ENCODE data around the gene HOXA13.
A peak's percentile ranks its signal among the peaks of the same experiment; 100 is the strongest.

The HOXA13 gene

DNA sequence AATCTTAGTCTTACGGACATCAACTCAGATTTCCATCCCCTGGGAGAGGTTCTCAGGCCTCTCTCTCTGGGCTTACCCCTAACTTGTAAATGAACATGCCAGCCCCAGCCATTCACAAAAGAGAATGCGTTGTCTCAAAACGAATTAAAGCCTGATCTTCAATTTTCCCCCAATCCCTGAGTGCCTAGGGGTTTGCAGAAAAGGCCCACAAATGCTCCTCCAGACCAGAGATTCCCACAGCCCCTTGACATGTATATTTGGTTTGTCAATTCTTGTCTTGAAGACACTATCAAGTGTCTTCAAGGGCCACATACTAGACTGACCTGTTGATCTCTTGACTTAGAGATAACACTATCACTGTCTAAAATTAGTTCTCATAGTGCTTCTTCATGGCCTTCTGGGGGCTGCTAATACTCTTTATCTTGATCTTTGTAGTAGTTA, 11.9 kb upstream of the HOXA13 start:
- H3K4me1 ChIP-seq (ENCODE audit: control extremely low read depth in 1 of 4, control insufficient read depth in 4 of 4, insufficient read depth in 4 of 4, low read length in 3 of 4): peaks cover 0 to 15% (median 12%) of the 10 kb centered on the region in 4 experiments
- 16% methylated on average over 3 of the region's 3 CpGs for WGBS (ENCODE audit: insufficient coverage)
- DNase-seq: no peak
- CTCF ChIA-PET: interaction anchor here (0.6 to 2.8 kb wide), 13 partner anchors 7 to 785 kb away, joined by 3 to 19 read pairs (median 4); no protein-coding TSS in a partner anchor
- peaks cover 17 to 100% (median 66%) of the 10 kb centered on the region in 5 experiments for H3K27me3 ChIP-seq (replicated peaks in 2 of 5; ENCODE audit: control insufficient read depth in 4 of 5, insufficient read depth in 5 of 5, low read length in 4 of 5)
- POLR2A ChIA-PET: no interaction called here
- no peaks in the 10 kb centered on the region for H3K36me3 ChIP-seq (ENCODE audit: control insufficient read depth in 4 of 4, insufficient read depth in 4 of 4, low read length in 3 of 4)
- no peak overlapping the region for H3K27ac ChIP-seq (ENCODE audit: insufficient read depth in 1 of 2, low read depth in 1 of 2, low read length in 2 of 2, poor library complexity in 1 of 2, severe bottlenecking in 2 of 2)
- H3K4me3 ChIP-seq (ENCODE audit: control insufficient read depth in 1 of 7, extremely low read depth in 1 of 7, insufficient read depth in 4 of 7, low read depth in 2 of 7, low read length in 6 of 7): no peak overlapping the region
- H3K9me3 ChIP-seq (ENCODE audit: control extremely low read depth in 1 of 5, control insufficient read depth in 4 of 5, insufficient read depth in 2 of 5, low read depth in 1 of 5, low read length in 4 of 5): no peaks in the 10 kb centered on the region

- Histone ChIP-seq H3K36me3 (ENCODE audit: control insufficient read depth in 4 of 4, insufficient read depth in 4 of 4, low read length in 3 of 4) (no peaks in the 10 kb centered on the region), H3K4me1 (ENCODE audit: control extremely low read depth in 1 of 4, control insufficient read depth in 4 of 4, insufficient read depth in 4 of 4, low read length in 3 of 4) (peaks cover 0 to 15% (median 12%) of the 10 kb centered on the region in 4 experiments), H3K9me3 (ENCODE audit: control extremely low read depth in 1 of 5, control insufficient read depth in 4 of 5, insufficient read depth in 2 of 5, low read depth in 1 of 5, low read length in 4 of 5) (no peaks in the 10 kb centered on the region), H3K4me3 (ENCODE audit: control insufficient read depth in 1 of 7, extremely low read depth in 1 of 7, insufficient read depth in 4 of 7, low read depth in 2 of 7, low read length in 6 of 7) (no peak overlapping the region), H3K27ac (ENCODE audit: insufficient read depth in 1 of 2, low read depth in 1 of 2, low read length in 2 of 2, poor library complexity in 1 of 2, severe bottlenecking in 2 of 2) (no peak overlapping the region), H3K27me3 (replicated peaks in 2 of 5; ENCODE audit: control insufficient read depth in 4 of 5, insufficient read depth in 5 of 5, low read length in 4 of 5) (peaks cover 22 to 100% (median 68%) of the 10 kb centered on the region in 5 experiments)
- 86% methylated on average over 1 of the region's 1 CpG for WGBS (ENCODE audit: insufficient coverage)
- CTCF ChIA-PET: interaction anchor here (0.5 to 2.8 kb wide), 21 partner anchors 8 to 786 kb away, joined by 3 to 19 read pairs (median 3); no protein-coding TSS in a partner anchor
- POLR2A ChIA-PET: interaction anchor here (0.5 kb wide), 1 partner anchor 10 kb away, joined by 3 read pairs; no protein-coding TSS in a partner anchor
- DNase-seq: no peak
Measured at GRCh38 chr7:27211084-27211446, 11.2 kb upstream of the HOXA13 start.

- CTCF ChIA-PET: interaction anchor here (0.5 to 2.8 kb wide), 18 partner anchors 8 to 714 kb away, joined by 3 to 19 read pairs (median 4); no protein-coding TSS in a partner anchor
- no peaks in the 10 kb centered on the region for H3K36me3 ChIP-seq (ENCODE audit: control insufficient read depth in 4 of 4, insufficient read depth in 4 of 4, low read length in 3 of 4)
- no peaks in the 10 kb centered on the region for H3K9me3 ChIP-seq (ENCODE audit: control extremely low read depth in 1 of 5, control insufficient read depth in 4 of 5, insufficient read depth in 2 of 5, low read depth in 1 of 5, low read length in 4 of 5)
- peak in 2 of 3 donors; percentile 64 to 67 for DNase-seq
- WGBS (ENCODE audit: insufficient coverage): 6% methylated on average over 31 of the region's 32 CpGs
- peaks cover 0 to 15% (median 12%) of the 10 kb centered on the region in 4 experiments for H3K4me1 ChIP-seq (ENCODE audit: control extremely low read depth in 1 of 4, control insufficient read depth in 4 of 4, insufficient read depth in 4 of 4, low read length in 3 of 4)
- peaks cover 26 to 100% (median 73%) of the 10 kb centered on the region in 5 experiments for H3K27me3 ChIP-seq (replicated peaks in 2 of 5; ENCODE audit: control insufficient read depth in 4 of 5, insufficient read depth in 5 of 5, low read length in 4 of 5)
- no peak overlapping the region for H3K27ac ChIP-seq (ENCODE audit: insufficient read depth in 1 of 2, low read depth in 1 of 2, low read length in 2 of 2, poor library complexity in 1 of 2, severe bottlenecking in 2 of 2)
- H3K4me3 ChIP-seq (ENCODE audit: control insufficient read depth in 1 of 7, extremely low read depth in 1 of 7, insufficient read depth in 4 of 7, low read depth in 2 of 7, low read length in 6 of 7): peak overlapping the region in 3 of 7 experiments; percentile 27 to 44 (median 44)
- POLR2A ChIA-PET: interaction anchor here (0.5 kb wide), 1 partner anchor 9 kb away, joined by 3 read pairs; no protein-coding TSS in a partner anchor
Measured at GRCh38 chr7:27210441-27211083, 10.7 kb upstream of the HOXA13 start.

GRCh38 chr7:27209933-27210440, 10.1 kb upstream of the HOXA13 start:
- H3K27me3 ChIP-seq (replicated peaks in 2 of 5; ENCODE audit: control insufficient read depth in 4 of 5, insufficient read depth in 5 of 5, low read length in 4 of 5): peaks cover 27 to 100% (median 79%) of the 10 kb centered on the region in 5 experiments

GRCh38 chr7:27208998-27209397, 9.1 kb upstream of the HOXA13 start:
- no peak for DNase-seq
- Histone ChIP-seq H3K4me3 (ENCODE audit: control insufficient read depth in 1 of 7, extremely low read depth in 1 of 7, insufficient read depth in 4 of 7, low read depth in 2 of 7, low read length in 6 of 7) (no peak overlapping the region), H3K36me3 (ENCODE audit: control insufficient read depth in 4 of 4, insufficient read depth in 4 of 4, low read length in 3 of 4) (no peaks in the 10 kb centered on the region), H3K27me3 (replicated peaks in 2 of 5; ENCODE audit: control insufficient read depth in 4 of 5, insufficient read depth in 5 of 5, low read length in 4 of 5) (peaks cover 27 to 100% (median 81%) of the 10 kb centered on the region in 5 experiments), H3K4me1 (ENCODE audit: control extremely low read depth in 1 of 4, control insufficient read depth in 4 of 4, insufficient read depth in 4 of 4, low read length in 3 of 4) (peaks cover 0 to 21% (median 21%) of the 10 kb centered on the region in 4 experiments), H3K27ac (ENCODE audit: insufficient read depth in 1 of 2, low read depth in 1 of 2, low read length in 2 of 2, poor library complexity in 1 of 2, severe bottlenecking in 2 of 2) (no peak overlapping the region), H3K9me3 (ENCODE audit: control extremely low read depth in 1 of 5, control insufficient read depth in 4 of 5, insufficient read depth in 2 of 5, low read depth in 1 of 5, low read length in 4 of 5) (no peaks in the 10 kb centered on the region)
- CTCF ChIA-PET: interaction anchor here (0.6 to 2.4 kb wide), 11 partner anchors 10 to 1614 kb away, joined by 3 to 19 read pairs (median 3); partner anchors contain the start of gene HOXA13
- POLR2A ChIA-PET: no interaction called here
- 80% methylated on average over 4 of the region's 4 CpGs for WGBS (ENCODE audit: insufficient coverage)

More at GRCh38 chr7:27209933-27210440, 10.1 kb upstream of the HOXA13 start:
- Histone ChIP-seq H3K9me3 (ENCODE audit: control extremely low read depth in 1 of 5, control insufficient read depth in 4 of 5, insufficient read depth in 2 of 5, low read depth in 1 of 5, low read length in 4 of 5) (no peaks in the 10 kb centered on the region), H3K4me3 (ENCODE audit: control insufficient read depth in 1 of 7, extremely low read depth in 1 of 7, insufficient read depth in 4 of 7, low read depth in 2 of 7, low read length in 6 of 7) (no peak overlapping the region), H3K27ac (ENCODE audit: insufficient read depth in 1 of 2, low read depth in 1 of 2, low read length in 2 of 2, poor library complexity in 1 of 2, severe bottlenecking in 2 of 2) (no peak overlapping the region), H3K36me3 (ENCODE audit: control insufficient read depth in 4 of 4, insufficient read depth in 4 of 4, low read length in 3 of 4) (no peaks in the 10 kb centered on the region), H3K4me1 (ENCODE audit: control extremely low read depth in 1 of 4, control insufficient read depth in 4 of 4, insufficient read depth in 4 of 4, low read length in 3 of 4) (peaks cover 0 to 19% (median 17%) of the 10 kb centered on the region in 4 experiments)
- WGBS (ENCODE audit: insufficient coverage): 54% methylated on average over 8 of the region's 11 CpGs
- POLR2A ChIA-PET: no interaction called here
- no peak for DNase-seq
- CTCF ChIA-PET: interaction anchor here (0.9 to 2.8 kb wide), 12 partner anchors 9 to 710 kb away, joined by 3 to 19 read pairs (median 4); partner anchors contain the start of gene HOXA13

DNA sequence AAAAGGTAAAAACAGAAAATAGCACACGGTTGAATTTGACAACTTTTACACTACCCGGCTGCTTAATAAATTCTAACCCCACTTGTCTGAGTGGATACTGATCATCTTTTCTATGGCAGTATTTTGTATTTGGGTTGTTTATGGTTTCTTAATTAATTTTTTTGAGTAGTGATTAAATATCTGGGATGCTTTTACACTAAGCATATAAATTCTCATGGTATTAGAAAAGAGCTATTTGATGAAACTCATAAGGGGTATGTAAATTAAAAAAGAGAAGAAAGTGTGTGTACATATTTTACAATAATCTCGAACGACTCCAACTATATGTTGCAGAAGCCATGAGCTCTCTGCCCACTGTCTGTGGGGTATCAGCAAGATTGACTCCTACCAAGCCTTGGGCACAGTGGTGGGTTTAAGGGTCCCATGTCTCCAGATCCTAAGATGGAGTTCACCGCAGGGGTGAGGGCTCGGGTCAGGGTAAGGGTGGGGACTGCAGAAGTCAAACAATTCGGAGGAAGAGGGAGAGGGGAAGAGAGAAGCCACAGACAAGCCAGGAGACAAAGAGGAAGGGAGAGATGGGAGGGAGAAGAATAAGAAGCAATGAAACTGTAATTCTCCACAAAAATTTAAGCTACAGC, 7.6 kb upstream of the HOXA13 start:
- Histone ChIP-seq H3K9me3 (ENCODE audit: control extremely low read depth in 1 of 5, control insufficient read depth in 4 of 5, insufficient read depth in 2 of 5, low read depth in 1 of 5, low read length in 4 of 5) (no peaks in the 10 kb centered on the region), H3K36me3 (ENCODE audit: control insufficient read depth in 4 of 4, insufficient read depth in 4 of 4, low read length in 3 of 4) (no peaks in the 10 kb centered on the region), H3K27me3 (replicated peaks in 2 of 5; ENCODE audit: control insufficient read depth in 4 of 5, insufficient read depth in 5 of 5, low read length in 4 of 5) (peaks cover 27 to 100% (median 83%) of the 10 kb centered on the region in 5 experiments), H3K4me1 (ENCODE audit: control extremely low read depth in 1 of 4, control insufficient read depth in 4 of 4, insufficient read depth in 4 of 4, low read length in 3 of 4) (peaks cover 0 to 13% (median 12%) of the 10 kb centered on the region in 4 experiments), H3K27ac (ENCODE audit: insufficient read depth in 1 of 2, low read depth in 1 of 2, low read length in 2 of 2, poor library complexity in 1 of 2, severe bottlenecking in 2 of 2) (no peak overlapping the region), H3K4me3 (ENCODE audit: control insufficient read depth in 1 of 7, extremely low read depth in 1 of 7, insufficient read depth in 4 of 7, low read depth in 2 of 7, low read length in 6 of 7) (no peak overlapping the region)
- ChIA-PET CTCF (interaction anchor here (1.0 to 2.4 kb wide), 10 partner anchors 9 to 814 kb away, joined by 3 to 13 read pairs (median 6); partner anchors contain the start of gene HOXA13), POLR2A (no interaction called here)
- 29% methylated on average over 3 of the region's 7 CpGs for WGBS (ENCODE audit: insufficient coverage)
- no peak for DNase-seq

All from common myeloid progenitor, CD34-positive (primary cell).